ENCODE results near the gene LPCAT1. TPM values are rescaled to one million over a fixed set of nuclear protein-coding genes. Genes with fewer than 3 reads are reported as not detected.

LPCAT1 gene
- total and polyA plus RNA-seq, 10 of the 15 experiments (the other 5 are each of a cell fraction or from before 2014, with no cell fraction given), result 2.3 to 109 (median 72.7) TPM

GRCh38 chr5:1497795-1498622 is 25.8 kb downstream of the LPCAT1 start (continued):
- TF ChIP-seq HSF1 (IDR thresholded peaks at IDR 0.05; ENCODE audit: low read depth, low read length), result no peak
- TF ChIP-seq FOXM1 (IDR thresholded peaks at IDR 0.05; ENCODE audit: low read depth, low read length), result no peak
- TF ChIP-seq CHD4 (IDR thresholded peaks at IDR 0.05), result no peak
- TF ChIP-seq ETV6 (conservative IDR thresholded peaks at IDR 0.05 in 1 of 2, IDR thresholded peaks at IDR 0.05 in 1 of 2; ENCODE audit: borderline replicate concordance in 1 of 2, low read depth in 1 of 2), result peak in 1 of 2 experiments; percentile 54; a peak in 1 of 4 replicates
- TF ChIP-seq PRDM15 (CRISPR knock-in tag; IDR thresholded peaks at IDR 0.05), result no peak
- no peak for TF ChIP-seq SREBF2 (IDR thresholded peaks at IDR 0.05; ENCODE audit: low read length)
- peak; percentile 50 for TF ChIP-seq CUX1 (IDR thresholded peaks at IDR 0.05; ENCODE audit: insufficient replicate concordance, low read depth, low read length)
- peak; percentile 45 for TF ChIP-seq SKIL (IDR thresholded peaks at IDR 0.05; ENCODE audit: low read depth, poor library complexity, severe bottlenecking)
- TF ChIP-seq SIX5 (IDR thresholded peaks at IDR 0.05; ENCODE audit: low read depth, low read length, severe bottlenecking), result no peak
- peak; percentile 92 for TF ChIP-seq MEF2A (IDR thresholded peaks at IDR 0.05; ENCODE audit: insufficient read depth, low read depth, low read length)
- no peak for TF ChIP-seq FOS (IDR thresholded peaks at IDR 0.05; ENCODE audit: borderline replicate concordance, extremely low read depth, insufficient read length)
- TF ChIP-seq TARDBP (IDR thresholded peaks at IDR 0.05; ENCODE audit: borderline replicate concordance), result no peak
- TF ChIP-seq NFYB (IDR thresholded peaks at IDR 0.05; ENCODE audit: insufficient read depth, low read depth, low read length), result no peak
